GM21360 (cell line): Measurements from ENCODE around the gene FSCN2.

ENCODE experiments used
- ATAC-seq: cut with Tn5 transposase; IDR thresholded peaks from one replicate; pipeline ENCODE4 v1.9.1; 2021; ENCODE audit warnings: mild to moderate bottlenecking, moderate library complexity; ENCODE audit not compliant: unreplicated experiment

Gene FSCN2

GRCh38 chr17:81489998-81490992 lies 37.9 kb upstream of the FSCN2 start:
- no peak for ATAC-seq

- no peak for ATAC-seq
Observed at GRCh38 chr17:81491181-81491581, 37.0 kb upstream of the FSCN2 start.

GRCh38 chr17:81491761-81492160 lies 36.4 kb upstream of the FSCN2 start:
- no peak for ATAC-seq

- no peak for ATAC-seq
Observed at GRCh38 chr17:81492202-81492601, 36.0 kb upstream of the FSCN2 start.

GRCh38 chr17:81492706-81493105 lies 35.5 kb upstream of the FSCN2 start:
- ATAC-seq, result no peak

GRCh38 chr17:81493198-81494038 lies 34.8 kb upstream of the FSCN2 start:
- no peak for ATAC-seq

GRCh38 chr17:81494626-81495377 lies 33.4 kb upstream of the FSCN2 start:
- ATAC-seq, result no peak

GRCh38 chr17:81498953-81499600 lies 29.1 kb upstream of the FSCN2 start:
- ATAC-seq, result no peak

- ATAC-seq, result no peak
Observed at GRCh38 chr17:81499601-81499970, 28.6 kb upstream of the FSCN2 start.

- no peak for ATAC-seq
Observed at GRCh38 chr17:81500047-81500446, 28.1 kb upstream of the FSCN2 start.

- no peak for ATAC-seq
Observed at GRCh38 chr17:81502471-81503017, 25.6 kb upstream of the FSCN2 start.

GRCh38 chr17:81503619-81504018 lies 24.6 kb upstream of the FSCN2 start:
- no peak for ATAC-seq

GRCh38 chr17:81508639-81509206 lies 19.5 kb upstream of the FSCN2 start:
- ATAC-seq, result no peak

GRCh38 chr17:81509207-81509971 lies 18.8 kb upstream of the FSCN2 start:
- ATAC-seq, result no peak

- ATAC-seq, result no peak
Observed at GRCh38 chr17:81509972-81510784, 18.0 kb upstream of the FSCN2 start.

- no peak for ATAC-seq
Observed at GRCh38 chr17:81510785-81511553, 17.2 kb upstream of the FSCN2 start.

- no peak for ATAC-seq
Observed at GRCh38 chr17:81511554-81511803, 16.7 kb upstream of the FSCN2 start.
